Upper lobe of right lung (tissue), 1 donor: ENCODE results near the gene LRMDA. TPM values are rescaled to one million over a fixed set of nuclear protein-coding genes. Genes with fewer than 3 reads are reported as not detected.

ENCODE experiments used
- ATAC-seq: fragments of 200-7000 bp; cut with Tn5 transposase; one replicate; pipeline ENCODE4 v1.9.1; 2020; ENCODE audit warnings: mild to moderate bottlenecking, moderate library complexity
- DNase-seq: peaks from one replicate; pipeline ENCODE4 v3.0.0-alpha.2; 2020
- H3K27ac ChIP-seq: fragments of 200-600 bp; one replicate; pipeline ENCODE4 v1.8.0; 2022
- H3K27me3 ChIP-seq: fragments of 200-600 bp; one replicate; pipeline ENCODE4 v1.8.0; 2022; ENCODE audit warnings: mild to moderate bottlenecking
- H3K36me3 ChIP-seq: fragments of 200-600 bp; one replicate; pipeline ENCODE4 v1.8.0; 2022
- H3K4me1 ChIP-seq: fragments of 200-600 bp; one replicate; pipeline ENCODE4 v1.8.0; 2022
- H3K4me3 ChIP-seq: fragments of 200-600 bp; one replicate; pipeline ENCODE4 v1.8.0; 2022; ENCODE audit warnings: mild to moderate bottlenecking
- H3K9me3 ChIP-seq: fragments of 200-600 bp; one replicate; pipeline ENCODE4 v1.8.0; 2022
- CTCF ChIP-seq: fragments of 200-600 bp; IDR thresholded peaks from one replicate; pipeline ENCODE4 v1.8.0; 2022; ENCODE audit warnings: antibody characterized with exemption
- intact Hi-C: fragments of 100-400 bp; cut with DNase I; formaldehyde crosslinking; loops from one replicate; pipeline ENCODE4 v1.11.0; 2022
- total RNA-seq: library from RNA; stranded (reverse); fragmentation: NEBNext Ultra II Directional; extraction: Animal tissue kit (Norgen Biotek cat#: 25700); gene quantifications from one replicate; pipeline ENCODE4 v1.2.1, GENCODE V29; 2021
- donor health status: DM: no; HTN: yes; CAD: no; lungs with severe emphysema.

The LRMDA gene
- total RNA-seq, 1 donor from 2014 or later = 20.0 TPM

- ATAC-seq (no peak), DNase-seq (no peak)
- Histone ChIP-seq H3K36me3 (no peaks in the 10 kb centered on the region), H3K4me1 (no peaks in the 10 kb centered on the region), H3K27ac (no peak overlapping the region), H3K4me3 (no peak overlapping the region), H3K27me3 (no peaks in the 10 kb centered on the region), H3K9me3 (peaks cover 4% of the 10 kb centered on the region)
- intact Hi-C loops = no loop called here
- no peak for TF ChIP-seq CTCF
Measured at GRCh38 chr10:75449382-75450074, 18.1 kb downstream of the LRMDA start.

GRCh38 chr10:75450075-75450445, 18.6 kb downstream of the LRMDA start:
- ATAC-seq = no peak
- no peaks in the 10 kb centered on the region for H3K9me3 ChIP-seq
- no peak for DNase-seq
- TF ChIP-seq CTCF = no peak
- H3K4me3 ChIP-seq = no peak overlapping the region
- H3K27me3 ChIP-seq = no peaks in the 10 kb centered on the region
- H3K27ac ChIP-seq = no peak overlapping the region
- H3K36me3 ChIP-seq = no peaks in the 10 kb centered on the region
- no peaks in the 10 kb centered on the region for H3K4me1 ChIP-seq
- intact Hi-C loops = no loop called here

- H3K27me3 ChIP-seq = no peaks in the 10 kb centered on the region
- no peaks in the 10 kb centered on the region for H3K36me3 ChIP-seq
- DNase-seq = no peak
- H3K4me3 ChIP-seq = no peak overlapping the region
- intact Hi-C loops = no loop called here
- H3K4me1 ChIP-seq = no peaks in the 10 kb centered on the region
- no peak for TF ChIP-seq CTCF
- no peak for ATAC-seq
- H3K9me3 ChIP-seq = no peaks in the 10 kb centered on the region
- no peak overlapping the region for H3K27ac ChIP-seq
Measured at GRCh38 chr10:75450644-75451640, 19.5 kb downstream of the LRMDA start.

GRCh38 chr10:75451831-75452230, 20.4 kb downstream of the LRMDA start:
- ATAC-seq = no peak
- Histone ChIP-seq H3K27me3 (no peaks in the 10 kb centered on the region), H3K4me1 (no peaks in the 10 kb centered on the region), H3K9me3 (no peaks in the 10 kb centered on the region), H3K4me3 (no peak overlapping the region), H3K27ac (no peak overlapping the region), H3K36me3 (no peaks in the 10 kb centered on the region)
- intact Hi-C loops = no loop called here
- DNase-seq = no peak
- no peak for TF ChIP-seq CTCF

- no peaks in the 10 kb centered on the region for H3K36me3 ChIP-seq
- ATAC-seq (no peak), DNase-seq (no peak)
- H3K9me3 ChIP-seq = no peaks in the 10 kb centered on the region
- intact Hi-C loops = no loop called here
- TF ChIP-seq CTCF = no peak
- H3K27ac ChIP-seq = no peak overlapping the region
- H3K4me1 ChIP-seq = no peaks in the 10 kb centered on the region
- H3K27me3 ChIP-seq = no peaks in the 10 kb centered on the region
- H3K4me3 ChIP-seq = no peak overlapping the region
Measured at GRCh38 chr10:75452997-75453396, 21.6 kb downstream of the LRMDA start.
